Measurements from ENCODE around the gene RAX.

- TF ChIP-seq FOXJ3 (CRISPR knock-in tag; IDR thresholded peaks at IDR 0.05; ENCODE audit: borderline replicate concordance): no peak
- no peak for TF ChIP-seq CTCF (IDR thresholded peaks at IDR 0.05)
- no peak for TF ChIP-seq JAZF1 (CRISPR knock-in tag; IDR thresholded peaks at IDR 0.05)
- TF ChIP-seq ZNF232 (CRISPR knock-in tag; IDR thresholded peaks at IDR 0.05): no peak
- no peak for TF ChIP-seq JUN (CRISPR knock-in tag; IDR thresholded peaks at IDR 0.05)
- no peak for TF ChIP-seq USF2 (CRISPR knock-in tag; IDR thresholded peaks at IDR 0.05)
Measured at GRCh38 chr18:59266459-59266858, 6.8 kb downstream of the RAX start.
